Mesenchymal stem cell (in vitro differentiated cells and primary cell): Measurements from ENCODE around the gene NDUFS6.

Experiments
- DNase-seq: peaks from one replicate; pipeline ENCODE4 v3.0.0-alpha.2; 2013
- H2AFZ ChIP-seq: one replicate; pipeline ENCODE4 v1.6.1; 2013; ENCODE audit warnings: low read depth, mild to moderate bottlenecking, control low read depth, inconsistent platforms, low read length, moderate library complexity
- H2AK5ac ChIP-seq: 2 replicates; pipeline ENCODE4 v1.6.1; 2013; ENCODE audit warnings: low read length, moderate library complexity, mild to moderate bottlenecking, inconsistent platforms; ENCODE audit not compliant: severe bottlenecking
- H2BK120ac ChIP-seq: one replicate; pipeline ENCODE4 v1.6.1; 2013; ENCODE audit warnings: low read depth, mild to moderate bottlenecking, inconsistent platforms, low read length, moderate library complexity
- H2BK12ac ChIP-seq, 2 experiments: one replicate each; pipeline ENCODE4 v1.6.1; 2013; ENCODE audit warnings: inconsistent platforms in 2 of 2, low read length in 2 of 2, mild to moderate bottlenecking in 2 of 2, moderate library complexity in 2 of 2, control low read depth in 1 of 2
- H2BK15ac ChIP-seq: one replicate; pipeline ENCODE4 v1.6.1; 2013; ENCODE audit warnings: mild to moderate bottlenecking, low read depth, inconsistent platforms; ENCODE audit not compliant: poor library complexity, severe bottlenecking
- H2BK5ac ChIP-seq: 2 replicates; pipeline ENCODE4 v1.6.1; 2013; ENCODE audit warnings: low read depth, mild to moderate bottlenecking, low read length, control low read depth, inconsistent platforms; ENCODE audit not compliant: poor library complexity, severe bottlenecking
- H3K14ac ChIP-seq, 2 experiments: one replicate each; pipeline ENCODE4 v1.6.1; 2013; ENCODE audit warnings: inconsistent platforms in 2 of 2, low read length in 2 of 2, control low read depth in 1 of 2, mild to moderate bottlenecking in 1 of 2, moderate library complexity in 1 of 2
- H3K18ac ChIP-seq, 2 experiments: one replicate each; pipeline ENCODE4 v1.6.1; 2013; ENCODE audit warnings: inconsistent platforms in 2 of 2, low read length in 2 of 2, control low read depth in 1 of 2, low read depth in 1 of 2, mild to moderate bottlenecking in 1 of 2
- H3K23ac ChIP-seq, 2 experiments: one replicate each; pipeline ENCODE4 v1.6.1; 2013; ENCODE audit warnings: inconsistent platforms in 2 of 2, low read length in 2 of 2, mild to moderate bottlenecking in 2 of 2, moderate library complexity in 2 of 2, control low read depth in 1 of 2
- H3K27ac ChIP-seq: 2 replicates; pipeline ENCODE4 v1.5.1; 2013; ENCODE audit warnings: mild to moderate bottlenecking, moderate library complexity, low read length, control low read depth, inconsistent platforms; ENCODE audit not compliant: poor library complexity, severe bottlenecking
- H3K27me3 ChIP-seq, 2 experiments: 2 replicates each; pipeline versions ENCODE4 v1.6.1 to v1.7.0; 2013; ENCODE audit warnings: low read length in 2 of 2, mild to moderate bottlenecking in 2 of 2, moderate library complexity in 2 of 2, control low read depth in 1 of 2, inconsistent platforms in 1 of 2; ENCODE audit not compliant: control insufficient read depth in 1 of 2, insufficient read depth in 1 of 2
- H3K36me3 ChIP-seq, 2 experiments: 2 replicates each; pipeline versions ENCODE4 v1.6.1 to v1.7.0; 2013; ENCODE audit warnings: low read length in 2 of 2, control low read depth in 1 of 2, inconsistent platforms in 1 of 2, low read depth in 1 of 2, mild to moderate bottlenecking in 1 of 2; ENCODE audit not compliant: insufficient read depth in 2 of 2, control insufficient read depth in 1 of 2
- H3K4ac ChIP-seq, 2 experiments: one replicate each; pipeline ENCODE4 v1.6.1; 2013; ENCODE audit warnings: inconsistent platforms in 2 of 2, low read length in 2 of 2, mild to moderate bottlenecking in 2 of 2, moderate library complexity in 2 of 2, control low read depth in 1 of 2, low read depth in 1 of 2
- H3K4me1 ChIP-seq: 2 replicates; pipeline ENCODE4 v1.6.1; 2013; ENCODE audit warnings: low read depth, low read length, control low read depth; ENCODE audit not compliant: control insufficient read depth, insufficient read depth
- H3K4me2 ChIP-seq: 2 replicates; pipeline ENCODE4 v1.6.1; 2013; ENCODE audit warnings: low read length, mild to moderate bottlenecking, inconsistent platforms; ENCODE audit not compliant: poor library complexity, severe bottlenecking
- H3K4me3 ChIP-seq, 2 experiments: 2 replicates each; pipeline versions ENCODE4 v1.5.1 to v1.7.0; 2013; ENCODE audit warnings: low read length in 2 of 2, mild to moderate bottlenecking in 2 of 2, control low read depth in 1 of 2, low read depth in 1 of 2; ENCODE audit not compliant: insufficient read depth in 1 of 2
- H3K79me1 ChIP-seq: replicated peaks from 2 replicates; pipeline ENCODE4 v1.6.1; 2013; ENCODE audit warnings: mild to moderate bottlenecking, control low read depth, low read length, inconsistent platforms; ENCODE audit not compliant: poor library complexity, severe bottlenecking
- H3K9ac ChIP-seq: 2 replicates; pipeline ENCODE4 v1.7.0; 2013; ENCODE audit warnings: mild to moderate bottlenecking, low read length, moderate library complexity
- H3K9me3 ChIP-seq: 2 replicates; pipeline ENCODE4 v1.7.0; 2013; ENCODE audit warnings: mild to moderate bottlenecking, low read length; ENCODE audit not compliant: control insufficient read depth
- H4K8ac ChIP-seq: one replicate; pipeline ENCODE4 v1.6.1; 2013; ENCODE audit warnings: inconsistent platforms, mild to moderate bottlenecking, low read length, moderate library complexity
- H4K91ac ChIP-seq: one replicate; pipeline ENCODE4 v1.6.1; 2013; ENCODE audit warnings: mild to moderate bottlenecking, low read length, inconsistent platforms
- WGBS: methylation state at CpG from one replicate; pipeline ENCODE4 v1.1.7; 2013; ENCODE audit warnings: mixed read lengths; 5-methylcytosine and 5-hydroxymethylcytosine counted together

Gene NDUFS6

DNA sequence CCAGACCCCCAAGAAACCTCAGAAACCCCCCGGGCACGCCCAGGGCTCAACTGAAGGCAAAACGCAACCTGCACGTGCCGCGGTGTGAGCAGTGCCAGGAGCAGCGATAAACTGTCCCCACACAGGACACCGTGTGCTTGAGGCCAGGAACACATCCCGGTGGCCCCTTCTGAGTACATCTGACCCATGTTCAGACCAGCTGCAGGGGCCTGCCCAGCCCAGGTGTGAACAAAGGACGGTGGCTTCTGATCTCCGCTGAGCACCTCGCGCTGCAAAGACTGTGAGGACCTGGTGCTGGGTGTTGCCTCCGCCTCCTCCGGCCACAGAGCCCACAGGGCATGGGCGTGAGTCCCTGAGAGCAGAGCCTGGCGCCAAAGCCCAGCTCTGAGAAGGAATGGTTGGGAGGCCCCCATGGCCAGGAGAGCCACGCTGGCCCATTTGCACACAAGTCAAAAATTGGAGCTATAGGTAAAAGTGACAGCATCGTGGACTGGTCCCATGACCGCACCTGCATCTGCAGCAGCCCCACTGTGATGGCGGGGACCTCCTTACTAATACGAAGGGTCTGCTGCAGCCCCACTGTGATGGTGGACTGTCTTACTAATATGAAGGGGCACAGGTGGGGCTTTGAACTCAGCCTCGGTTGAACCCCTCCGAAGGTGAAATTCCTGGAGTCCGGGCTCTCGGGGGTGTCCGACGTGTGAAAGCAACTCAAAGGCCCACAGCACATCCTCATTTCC lies 31.5 kb downstream of the NDUFS6 start:
- no peak overlapping the region for H3K4ac ChIP-seq
- DNase-seq = no peak
- no peak overlapping the region for H3K23ac ChIP-seq
- H3K18ac ChIP-seq = no peak overlapping the region
- no peaks in the 10 kb centered on the region for H3K9me3 ChIP-seq
- H3K14ac ChIP-seq = no peak overlapping the region
- H3K4me2 ChIP-seq = no peak overlapping the region
- H2BK120ac ChIP-seq = no peak overlapping the region
- H2BK15ac ChIP-seq = no peak overlapping the region
- H2BK5ac ChIP-seq = no peak overlapping the region
- peaks cover 2% of the 10 kb centered on the region for H3K4me1 ChIP-seq
- WGBS = 86% methylated on average over 24 of the region's 28 CpGs
- H3K27me3 ChIP-seq = peaks cover 22 to 63% of the 10 kb centered on the region in 2 experiments
- H3K27ac ChIP-seq = no peak overlapping the region
- no peak overlapping the region for H3K9ac ChIP-seq
- H2AK5ac ChIP-seq = no peak overlapping the region
- H4K91ac ChIP-seq = no peak overlapping the region
- peaks cover 4 to 8% of the 10 kb centered on the region in 2 experiments for H3K36me3 ChIP-seq
- H2AFZ ChIP-seq = no peak overlapping the region
- H2BK12ac ChIP-seq = no peak overlapping the region
- H3K79me1 ChIP-seq = no peaks in the 10 kb centered on the region
- no peak overlapping the region for H3K4me3 ChIP-seq
- no peak overlapping the region for H4K8ac ChIP-seq

DNA sequence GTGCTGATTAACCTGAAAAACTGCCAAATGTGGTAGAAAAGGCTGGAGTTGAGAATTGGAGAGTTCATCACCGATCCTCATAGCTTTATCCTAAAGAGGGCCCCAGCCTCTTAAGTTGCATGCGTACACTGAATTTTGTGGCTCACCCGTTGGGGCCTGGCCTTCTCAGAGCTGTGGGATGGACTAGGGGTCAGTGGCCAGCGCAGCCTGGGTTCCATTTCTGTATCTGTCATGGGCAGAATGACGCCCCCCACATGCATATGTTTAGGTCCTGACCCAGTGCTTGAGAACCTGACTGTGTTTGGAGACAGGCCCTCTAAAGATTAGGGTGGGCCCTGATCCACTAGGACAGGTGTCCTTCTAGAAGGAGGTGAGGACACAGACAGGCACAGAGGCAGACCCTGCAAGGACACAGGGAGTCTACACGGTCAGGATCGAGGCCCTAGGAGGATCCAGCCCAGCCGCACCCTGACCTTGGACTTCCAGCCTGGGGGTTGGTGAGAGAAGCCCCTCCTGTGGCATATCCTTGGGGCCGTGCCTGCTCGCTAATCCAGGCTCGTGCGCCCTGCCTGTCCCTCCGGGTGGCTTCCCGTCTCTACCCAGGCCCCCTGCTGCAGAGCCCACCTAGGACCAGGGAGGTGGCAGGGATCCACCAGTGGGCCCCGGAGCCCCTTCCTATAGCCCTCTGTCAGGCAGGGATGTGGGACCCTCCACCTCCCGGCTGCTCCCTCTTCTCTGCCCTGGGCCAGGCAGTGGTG lies 32.2 kb downstream of the NDUFS6 start:
- Histone ChIP-seq H2BK15ac (no peak overlapping the region), H3K9ac (no peak overlapping the region), H3K18ac (no peak overlapping the region), H3K36me3 (peaks cover 0 to 8% of the 10 kb centered on the region in 2 experiments), H3K27ac (no peak overlapping the region), H4K8ac (no peak overlapping the region), H4K91ac (no peak overlapping the region), H3K4me1 (no peaks in the 10 kb centered on the region), H3K4me2 (no peak overlapping the region), H2AFZ (no peak overlapping the region), H3K14ac (no peak overlapping the region), H3K4me3 (no peak overlapping the region), H2BK5ac (no peak overlapping the region), H3K23ac (peak overlapping the region in 1 of 2 experiments; percentile 16), H2BK120ac (no peak overlapping the region), H2BK12ac (no peak overlapping the region), H3K79me1 (no peaks in the 10 kb centered on the region), H3K27me3 (peaks cover 22 to 70% of the 10 kb centered on the region in 2 experiments), H3K9me3 (no peaks in the 10 kb centered on the region), H3K4ac (no peak overlapping the region), H2AK5ac (no peak overlapping the region)
- no peak for DNase-seq
- 83% methylated on average over 16 of the region's 16 CpGs for WGBS

DNA sequence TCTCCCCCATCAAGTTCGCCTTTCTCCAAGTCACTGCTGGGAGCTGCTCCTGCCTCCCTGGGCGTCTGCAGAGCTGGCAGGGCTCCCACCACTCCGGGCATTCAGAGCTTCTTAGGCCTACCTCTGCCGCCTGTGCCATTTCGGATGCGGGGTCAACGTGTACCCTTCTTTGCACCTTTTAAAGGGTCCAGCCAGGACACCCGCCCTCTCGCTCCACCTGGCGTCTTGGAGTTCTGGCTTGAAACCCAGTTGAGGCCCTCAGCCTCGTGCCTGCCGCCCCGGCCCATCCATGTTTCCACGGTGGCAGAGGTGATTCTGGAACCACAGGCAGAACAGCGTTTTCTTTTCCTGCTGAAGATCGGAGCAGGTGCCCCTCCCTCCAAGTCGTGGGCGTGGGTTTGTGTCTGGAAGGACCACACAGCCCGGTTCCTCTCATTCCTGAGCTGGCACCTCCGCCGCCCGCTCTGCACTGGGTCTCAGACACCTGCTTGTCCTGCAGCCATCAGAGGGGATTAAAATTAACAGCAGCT lies 32.9 kb downstream of the NDUFS6 start:
- no peak overlapping the region for H4K8ac ChIP-seq
- no peaks in the 10 kb centered on the region for H3K9me3 ChIP-seq
- H3K4me3 ChIP-seq = no peak overlapping the region
- no peak overlapping the region for H3K4me2 ChIP-seq
- H3K4me1 ChIP-seq = no peaks in the 10 kb centered on the region
- H2AK5ac ChIP-seq = no peak overlapping the region
- no peak overlapping the region for H2BK120ac ChIP-seq
- no peak overlapping the region for H2BK12ac ChIP-seq
- H3K18ac ChIP-seq = no peak overlapping the region
- peaks cover 0 to 8% of the 10 kb centered on the region in 2 experiments for H3K36me3 ChIP-seq
- WGBS = 84% methylated on average over 22 of the region's 22 CpGs
- H3K4ac ChIP-seq = no peak overlapping the region
- H3K23ac ChIP-seq = peak overlapping the region in 1 of 2 experiments; percentile 16
- no peak overlapping the region for H2BK15ac ChIP-seq
- no peak overlapping the region for H3K9ac ChIP-seq
- H3K27me3 ChIP-seq = peaks cover 23 to 77% of the 10 kb centered on the region in 2 experiments
- H3K79me1 ChIP-seq = no peaks in the 10 kb centered on the region
- H3K14ac ChIP-seq = no peak overlapping the region
- H2AFZ ChIP-seq = no peak overlapping the region
- no peak overlapping the region for H2BK5ac ChIP-seq
- no peak for DNase-seq
- H3K27ac ChIP-seq = no peak overlapping the region
- no peak overlapping the region for H4K91ac ChIP-seq
